NCI-H1092 treated with DMSO at 0.1 percent for 48 hours (cell line): ENCODE data around the gene FGFRL1.

Experiments used
- DNase-seq: peaks from one replicate; lab custom pipeline; 2025; lab: John Stamatoyannopoulos, UW

FGFRL1 gene

GRCh38 chr4:1039493-1040343 lies 28.3 kb downstream of the FGFRL1 start:
- no peak for DNase-seq

GRCh38 chr4:1040344-1041146 lies 29.1 kb downstream of the FGFRL1 start:
- DNase-seq = no peak

DNA sequence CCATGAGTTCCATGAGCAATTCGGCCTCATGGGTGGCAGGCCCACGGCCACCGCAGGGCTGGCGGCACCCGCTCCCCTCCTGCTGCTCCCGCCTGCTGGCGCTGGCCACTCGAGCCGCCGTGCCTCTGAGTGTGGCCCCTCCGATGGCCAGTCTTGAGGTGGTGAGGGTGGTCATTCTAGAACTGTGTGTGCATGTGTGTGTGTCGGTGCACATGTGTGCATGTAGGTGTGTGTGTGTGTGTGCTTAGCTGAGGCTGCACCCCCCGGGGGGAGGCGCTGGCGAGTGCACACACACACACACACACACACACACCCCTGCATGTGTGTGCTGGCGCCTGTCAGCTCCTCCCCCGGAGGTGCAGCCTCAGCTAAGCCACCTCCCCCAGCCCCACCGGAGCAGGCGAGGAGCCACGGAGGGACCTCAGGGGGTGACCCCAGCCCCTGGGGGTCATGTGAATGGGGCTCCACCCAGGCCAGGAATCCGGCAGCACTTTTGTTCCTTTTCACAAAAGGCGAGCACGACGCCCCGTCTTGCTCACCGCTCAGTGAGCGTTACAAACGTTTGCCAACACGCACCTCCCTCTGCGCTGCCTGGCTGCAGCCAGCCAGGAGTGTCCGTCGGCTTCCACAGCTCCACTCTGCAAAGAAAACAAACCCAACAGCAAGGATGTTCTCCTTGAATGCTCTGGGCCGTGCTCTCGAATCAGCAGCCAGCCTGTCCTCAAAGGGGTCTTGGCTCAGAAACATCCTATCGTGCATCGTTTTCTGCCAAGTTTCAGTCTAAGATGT lies 29.9 kb downstream of the FGFRL1 start:
- no peak for DNase-seq

GRCh38 chr4:1041936-1042330 lies 30.5 kb downstream of the FGFRL1 start:
- DNase-seq = no peak

- no peak for DNase-seq
These were observed 31.1 kb downstream of the FGFRL1 start for GRCh38 chr4:1042352-1043055.

- DNase-seq = no peak
These were observed 31.7 kb downstream of the FGFRL1 start for GRCh38 chr4:1043162-1043561.

GRCh38 chr4:1043651-1044468 lies 32.4 kb downstream of the FGFRL1 start:
- no peak for DNase-seq

DNA sequence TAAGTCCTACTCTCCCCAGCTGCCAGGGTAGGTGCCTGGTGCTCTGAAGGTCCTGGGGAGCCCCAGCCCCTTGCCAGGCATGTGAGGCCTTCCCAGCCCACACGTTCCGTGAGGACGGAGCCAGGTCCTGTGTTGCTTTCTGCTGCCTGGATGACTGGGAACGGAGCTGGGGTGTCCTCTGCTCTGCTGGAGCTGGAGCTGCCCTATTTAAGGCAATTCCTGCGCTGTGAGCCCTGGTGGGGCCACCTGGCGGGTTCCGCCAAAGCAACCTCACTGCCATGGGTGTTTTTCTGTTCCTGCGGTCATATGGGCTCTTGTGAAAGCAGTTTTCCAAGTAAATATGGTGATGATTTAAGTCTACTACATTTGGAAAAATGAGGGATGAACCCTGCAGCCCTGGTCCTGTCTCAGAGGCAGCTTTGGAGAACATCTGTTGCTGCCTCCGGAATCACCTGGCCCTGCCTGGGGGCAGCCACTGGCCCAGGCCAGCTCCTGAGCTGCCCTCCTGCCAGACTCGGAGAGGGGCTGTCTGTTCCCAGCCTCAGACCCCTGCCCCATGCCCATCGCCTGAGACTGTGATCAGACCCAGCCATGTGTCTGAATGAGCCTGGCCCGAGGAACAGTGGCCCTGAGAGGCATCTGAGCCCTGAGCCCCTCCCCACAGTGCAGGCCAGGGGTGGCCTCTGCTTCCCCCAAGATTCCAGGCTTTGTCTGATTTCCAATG lies 33.2 kb downstream of the FGFRL1 start:
- no peak for DNase-seq

DNA sequence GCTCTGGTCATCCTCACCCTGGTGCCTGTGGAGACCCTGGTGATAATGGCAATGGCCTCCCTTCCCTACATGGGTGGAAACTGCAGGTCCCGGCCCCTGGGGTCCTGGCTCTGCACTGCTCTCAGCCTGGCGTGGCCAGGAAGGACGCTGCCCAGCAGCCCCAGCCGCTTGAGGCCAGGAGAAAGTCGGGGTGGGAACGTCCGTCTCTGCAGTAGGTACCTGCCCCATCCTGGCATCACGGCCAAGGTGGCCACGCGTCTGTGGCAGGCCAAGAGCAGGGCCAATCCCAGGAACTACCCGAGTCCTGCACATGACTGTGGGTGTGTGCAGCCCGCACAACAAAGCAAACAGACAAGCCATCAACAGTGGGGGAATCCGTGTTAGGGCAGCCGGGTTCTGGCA lies 33.8 kb downstream of the FGFRL1 start:
- DNase-seq = no peak

DNA sequence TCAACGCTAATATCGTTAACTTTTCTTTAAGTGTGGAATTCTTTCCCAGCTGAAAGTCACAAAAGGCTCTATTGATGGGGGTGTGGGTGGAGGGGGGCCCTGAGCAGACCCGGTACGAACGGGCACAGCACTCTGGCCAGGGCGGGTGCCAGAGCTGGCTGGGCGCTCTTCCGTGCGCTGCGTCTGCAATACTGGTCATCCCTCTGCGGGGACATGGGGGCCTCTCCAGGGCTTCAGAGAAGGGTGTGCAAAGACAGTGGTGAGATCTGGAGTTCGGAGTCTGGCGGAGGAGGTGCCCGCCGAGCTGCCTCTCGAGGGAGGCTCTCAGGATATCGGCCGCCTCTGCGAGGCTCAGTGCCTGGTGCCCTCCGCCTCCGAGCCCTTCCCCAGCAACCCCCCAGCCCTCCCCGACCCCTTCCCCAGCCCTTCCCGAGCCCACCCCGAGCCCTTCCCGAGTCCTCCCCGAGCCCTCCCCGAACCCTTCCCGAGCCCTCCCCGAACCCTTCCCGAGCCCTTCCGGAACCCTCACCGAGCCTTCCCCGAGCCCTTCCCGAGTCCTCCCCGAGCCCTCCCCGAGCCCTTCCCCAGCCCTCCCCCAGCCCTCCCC lies 34.3 kb downstream of the FGFRL1 start:
- DNase-seq = no peak

DNA sequence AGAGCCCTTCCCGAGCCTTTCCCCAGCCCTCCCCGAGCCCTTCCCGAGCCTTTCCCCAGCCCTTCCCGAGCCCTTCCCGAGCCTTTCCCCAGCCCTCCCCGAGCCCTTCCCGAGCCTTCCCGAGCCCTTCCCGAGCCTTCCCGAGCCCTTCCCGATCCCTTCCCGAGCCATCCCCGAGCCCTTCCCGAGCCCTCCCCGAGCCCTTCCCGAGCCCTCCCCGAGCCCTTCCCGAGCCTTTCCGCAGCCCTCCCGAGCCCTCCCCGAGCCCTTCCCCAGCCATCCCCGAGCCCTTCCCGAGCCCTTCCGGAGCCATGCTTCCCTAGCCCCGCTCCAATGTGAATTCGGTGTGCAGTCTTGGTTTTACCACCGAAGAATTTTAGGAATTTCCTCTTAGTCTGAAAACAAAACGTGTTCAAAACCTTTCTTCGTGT lies 35.2 kb downstream of the FGFRL1 start:
- DNase-seq = peak; percentile 67

DNA sequence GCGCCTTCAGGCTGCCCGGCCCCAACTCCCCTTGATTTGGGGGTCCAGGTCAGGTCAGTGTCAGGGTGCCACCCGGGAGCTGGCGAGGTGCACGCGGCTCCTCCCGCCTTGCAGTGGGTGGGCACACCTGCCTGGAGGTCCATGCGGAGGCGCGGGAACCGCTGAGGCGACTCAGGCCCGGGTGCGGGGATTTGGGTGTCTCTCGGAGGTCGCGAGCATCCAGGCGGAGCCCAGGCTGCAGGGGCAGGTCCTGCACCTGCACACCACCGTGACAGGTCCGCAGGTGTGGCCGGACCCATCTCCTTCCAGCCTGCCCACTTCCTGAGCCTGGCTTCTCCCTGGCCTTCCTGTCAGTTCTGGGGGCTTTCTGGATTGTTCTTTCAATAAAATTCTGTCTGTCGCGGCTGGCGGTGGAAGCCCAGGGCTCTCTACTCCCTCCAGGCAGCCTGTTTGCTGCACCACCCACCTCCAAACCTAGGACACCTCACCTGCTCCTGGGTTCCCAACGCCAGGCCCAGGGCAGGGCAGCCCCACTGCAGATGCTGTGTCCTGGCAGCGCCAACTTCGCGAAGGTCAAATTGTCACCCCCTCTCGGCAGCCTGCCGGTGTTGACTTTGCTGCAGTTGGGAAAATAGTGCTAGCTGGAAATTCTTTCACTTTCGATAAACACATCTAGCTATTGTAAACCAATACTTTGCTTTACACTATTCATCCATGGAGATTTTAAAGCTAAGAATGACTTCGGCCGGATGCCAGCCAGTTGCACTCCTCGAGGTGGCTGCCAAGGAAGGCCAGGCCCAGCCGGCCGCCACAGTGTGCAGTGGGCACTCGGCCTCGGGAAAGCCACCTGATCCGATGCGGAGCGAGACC lies 35.9 kb downstream of the FGFRL1 start:
- no peak for DNase-seq

- no peak for DNase-seq
These were observed 36.7 kb downstream of the FGFRL1 start for GRCh38 chr4:1047976-1048772.

- no peak for DNase-seq
These were observed 37.6 kb downstream of the FGFRL1 start for GRCh38 chr4:1048773-1049590.

GRCh38 chr4:1049591-1049905 lies 38.1 kb downstream of the FGFRL1 start:
- no peak for DNase-seq

DNA sequence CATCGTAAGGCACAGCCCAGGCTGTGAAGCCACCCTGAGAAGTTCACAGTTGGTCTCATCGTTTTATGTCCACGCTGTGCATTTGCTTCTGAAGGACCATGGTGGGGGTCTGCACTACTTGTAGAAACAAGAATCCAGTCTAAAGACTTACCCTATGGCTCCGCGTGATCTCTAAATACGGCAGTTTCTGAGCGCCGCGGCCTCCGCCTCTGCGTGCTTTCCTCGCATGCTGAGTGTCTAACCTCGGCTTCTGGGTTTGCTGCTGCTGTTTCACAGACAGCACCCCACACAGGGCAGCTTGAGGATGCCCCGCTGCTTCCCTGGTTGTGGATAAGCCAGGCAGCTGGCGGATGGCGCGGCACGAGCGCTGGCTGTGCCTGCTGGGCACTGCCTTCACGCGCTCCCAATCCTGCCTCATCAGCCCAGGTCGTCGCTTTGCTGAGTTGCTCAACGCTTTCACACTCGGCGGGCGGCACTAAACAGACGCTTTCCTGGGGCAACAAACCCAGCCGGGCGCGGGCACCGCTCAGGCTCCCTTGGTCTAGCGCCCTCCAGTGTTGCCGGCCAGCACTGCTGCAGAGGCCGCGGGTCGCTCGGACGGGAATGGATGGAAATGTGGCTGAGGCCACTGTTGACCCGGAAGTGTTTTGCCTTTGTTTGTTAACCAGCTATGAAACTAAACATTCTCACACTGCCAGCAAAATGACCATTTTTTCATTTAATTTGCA lies 39.2 kb downstream of the FGFRL1 start:
- DNase-seq = no peak

- DNase-seq = no peak
These were observed 40.0 kb downstream of the FGFRL1 start for GRCh38 chr4:1051472-1051871.
